ENCODE measurements around the gene WDR59.
"Not testable (repeated sequence)": the region's sequence is repeated elsewhere in the genome, so short reads cannot be mapped to it uniquely, and the experiment has no call there.

DNA sequence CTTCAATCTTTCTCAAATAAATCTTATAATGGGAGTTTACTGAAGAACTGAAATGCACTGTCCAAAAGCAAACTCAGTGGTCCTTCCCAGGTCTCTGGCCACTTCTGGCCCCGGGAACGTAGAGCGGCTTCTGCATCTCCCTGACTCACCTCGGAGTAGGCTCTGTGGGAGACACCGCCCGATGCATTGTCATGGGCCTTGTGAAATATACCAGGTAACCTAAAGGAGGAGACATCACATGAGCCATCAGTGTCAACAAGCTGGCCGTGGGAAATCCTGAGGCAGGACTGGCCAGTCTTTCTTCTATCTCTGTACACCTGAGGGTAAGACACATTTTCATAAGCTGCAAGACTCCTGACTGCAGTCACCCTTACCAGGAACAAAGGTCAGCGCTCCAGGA, 76.2 kb downstream of the WDR59 start:
- TF ChIP-seq, protein P1, sequence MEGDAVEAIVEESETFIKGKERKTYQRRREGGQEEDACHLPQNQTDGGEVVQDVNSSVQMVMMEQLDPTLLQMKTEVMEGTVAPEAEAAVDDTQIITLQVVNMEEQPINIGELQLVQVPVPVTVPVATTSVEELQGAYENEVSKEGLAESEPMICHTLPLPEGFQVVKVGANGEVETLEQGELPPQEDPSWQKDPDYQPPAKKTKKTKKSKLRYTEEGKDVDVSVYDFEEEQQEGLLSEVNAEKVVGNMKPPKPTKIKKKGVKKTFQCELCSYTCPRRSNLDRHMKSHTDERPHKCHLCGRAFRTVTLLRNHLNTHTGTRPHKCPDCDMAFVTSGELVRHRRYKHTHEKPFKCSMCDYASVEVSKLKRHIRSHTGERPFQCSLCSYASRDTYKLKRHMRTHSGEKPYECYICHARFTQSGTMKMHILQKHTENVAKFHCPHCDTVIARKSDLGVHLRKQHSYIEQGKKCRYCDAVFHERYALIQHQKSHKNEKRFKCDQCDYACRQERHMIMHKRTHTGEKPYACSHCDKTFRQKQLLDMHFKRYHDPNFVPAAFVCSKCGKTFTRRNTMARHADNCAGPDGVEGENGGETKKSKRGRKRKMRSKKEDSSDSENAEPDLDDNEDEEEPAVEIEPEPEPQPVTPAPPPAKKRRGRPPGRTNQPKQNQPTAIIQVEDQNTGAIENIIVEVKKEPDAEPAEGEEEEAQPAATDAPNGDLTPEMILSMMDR (IDR thresholded peaks at IDR 0.05 in 4 of 5, conservative IDR thresholded peaks at IDR 0.05 in 1 of 5) = not testable (repeated sequence)
- TF ChIP-seq POLR2A (IDR thresholded peaks at IDR 0.05) = not testable (repeated sequence)

Data from gastrocnemius medialis (tissue), 4 donors.